Measurements from ENCODE around the gene DSP. TPM values are rescaled to one million over a fixed set of nuclear protein-coding genes. Genes with fewer than 3 reads are reported as not detected.

DSP gene
- total RNA-seq, 1 experiment from 2014 or later, result 20.1 TPM

DNA sequence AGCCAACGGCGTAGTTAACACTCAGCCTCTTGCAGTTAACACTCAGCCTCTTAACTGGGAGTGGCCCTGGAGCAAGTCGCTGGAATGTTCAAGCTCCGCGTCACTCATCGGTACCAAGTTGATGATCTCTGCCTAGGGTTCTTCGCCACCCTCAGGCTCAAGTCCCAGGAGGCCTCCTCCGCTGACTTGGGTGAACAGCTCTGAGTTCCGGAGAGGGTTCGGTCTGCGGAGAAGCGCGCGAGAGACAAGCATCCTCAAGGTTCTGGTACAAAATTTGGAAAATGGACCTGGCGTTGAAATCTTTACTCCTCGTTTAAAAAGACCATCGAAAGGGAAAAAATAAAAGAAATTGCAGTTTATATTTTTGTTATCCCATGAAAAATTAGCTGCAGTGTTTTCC is 876 bp upstream of the DSP start:
- Histone ChIP-seq H3K4me1 (ENCODE audit: control insufficient read depth, insufficient read depth, low read length) (peaks cover 4% of the 10 kb centered on the region), H3K4me3 (ENCODE audit: low read depth in 2 of 2, low read length in 2 of 2) (peak overlapping the region; percentile 50 to 51; a peak in 3 of 4 replicates), H3K27me3 (ENCODE audit: control insufficient read depth, insufficient read depth, low read length) (peaks cover 31% of the 10 kb centered on the region), H3K27ac (ENCODE audit: low read length) (no peak overlapping the region; the same call in 1 of the 2 replicates), H3K36me3 (ENCODE audit: control insufficient read depth, insufficient read depth, low read length) (peaks cover 2% of the 10 kb centered on the region; the same call in 1 of the 2 replicates), H3K9me3 (ENCODE audit: control insufficient read depth, insufficient read depth, low read depth, low read length) (no peaks in the 10 kb centered on the region)
- ATAC-seq (no peak), DNase-seq (ENCODE audit: low read depth, low spot score) (no peak)
- TSS peak; percentile 78 for BruUV-seq (replicated peaks)
- ChIA-PET POLR2A (no interaction called here), CTCF (no interaction called here)
- in situ Hi-C loops (cut with HindIII; ENCODE audit: low pct_unique_long_range_greater_than_20kb, low sequenced_read_pairs) (no loop called here), intact Hi-C loops (cut with micrococcal nuclease; ENCODE audit: unreplicated experiment) (no loop called here)
- TF ChIP-seq TCF7L2 (IDR thresholded peaks at IDR 0.05; ENCODE audit: low read depth, low read length) (no peak), REST (IDR thresholded peaks at IDR 0.05; ENCODE audit: insufficient read depth in 1 of 2, low read depth in 2 of 2, low read length in 1 of 2) (no peak), POLR2AphosphoS5 (IDR thresholded peaks at IDR 0.05; ENCODE audit: low read depth, low read length) (no peak), CTCF (IDR thresholded peaks at IDR 0.05) (no peak), SIN3A (IDR thresholded peaks at IDR 0.05; ENCODE audit: borderline replicate concordance, insufficient read depth, low read depth, low read length) (no peak)

DNA sequence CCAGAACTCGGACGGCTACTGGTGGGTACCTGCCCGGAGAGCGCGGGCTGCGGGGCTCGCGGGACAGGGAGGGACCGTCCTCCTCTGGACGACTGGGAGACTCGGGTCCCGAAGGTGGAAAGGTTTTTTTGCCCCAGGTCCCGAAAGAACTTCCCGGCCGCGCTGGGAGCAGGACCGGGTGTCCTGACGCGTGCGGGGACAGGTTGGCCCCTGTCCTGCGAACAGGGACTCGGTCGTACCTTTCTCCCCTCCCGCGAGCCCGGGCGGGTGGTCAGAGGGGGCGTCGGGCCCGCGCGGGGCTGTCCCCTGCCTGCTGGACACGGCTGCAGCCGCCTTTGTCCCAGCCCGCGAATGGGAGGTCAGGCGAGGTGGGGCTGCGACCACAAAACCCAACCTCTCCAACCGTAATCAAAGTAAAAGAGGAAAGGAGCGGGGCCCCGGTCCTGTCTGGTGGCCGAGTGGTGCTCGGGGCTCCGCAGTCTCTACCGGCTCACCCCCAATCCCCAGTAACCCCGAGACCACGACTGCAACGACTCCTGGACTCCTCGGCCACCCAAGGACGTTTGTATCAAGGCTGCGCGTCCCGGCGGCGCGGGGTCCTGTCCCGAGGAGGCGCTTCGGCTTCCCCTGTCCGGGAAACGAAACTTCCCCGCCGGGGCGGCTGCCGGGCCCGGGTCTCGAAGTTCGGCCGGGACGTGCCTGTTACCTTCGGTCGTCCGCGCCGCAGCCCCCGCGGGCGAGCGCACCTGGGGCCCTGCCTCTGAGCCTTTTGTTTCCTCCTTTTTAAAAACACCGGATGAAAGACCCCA is 798 bp downstream of the DSP start:
- in situ Hi-C loops (cut with HindIII; ENCODE audit: low pct_unique_long_range_greater_than_20kb, low sequenced_read_pairs) (no loop called here), intact Hi-C loops (cut with micrococcal nuclease; ENCODE audit: unreplicated experiment) (no loop called here)
- ATAC-seq, result peak; percentile 44
- ChIA-PET POLR2A (interaction anchor here (0.7 kb wide), 1 partner anchor 372 kb away, joined by 11 read pairs; no protein-coding TSS in a partner anchor), CTCF (no interaction called here)
- no TSS peak for BruUV-seq (replicated peaks)
- peaks cover 2% of the 10 kb centered on the region; the same call in 1 of the 2 replicates for H3K36me3 ChIP-seq (ENCODE audit: control insufficient read depth, insufficient read depth, low read length)
- H3K4me1 ChIP-seq (ENCODE audit: control insufficient read depth, insufficient read depth, low read length), result peaks cover 4% of the 10 kb centered on the region
- H3K9me3 ChIP-seq (ENCODE audit: control insufficient read depth, insufficient read depth, low read depth, low read length), result no peaks in the 10 kb centered on the region
- no peak for DNase-seq (ENCODE audit: low read depth, low spot score)
- H3K27me3 ChIP-seq (ENCODE audit: control insufficient read depth, insufficient read depth, low read length), result peaks cover 29% of the 10 kb centered on the region
- peak overlapping the region; percentile 50 to 61 for H3K4me3 ChIP-seq (ENCODE audit: low read depth in 2 of 2, low read length in 2 of 2)
- TF ChIP-seq POLR2AphosphoS5 (IDR thresholded peaks at IDR 0.05; ENCODE audit: low read depth, low read length) (no peak), CTCF (IDR thresholded peaks at IDR 0.05) (no peak), SIN3A (IDR thresholded peaks at IDR 0.05; ENCODE audit: borderline replicate concordance, insufficient read depth, low read depth, low read length) (no peak), REST (IDR thresholded peaks at IDR 0.05; ENCODE audit: insufficient read depth in 1 of 2, low read depth in 2 of 2, low read length in 1 of 2) (no peak), TCF7L2 (IDR thresholded peaks at IDR 0.05; ENCODE audit: low read depth, low read length) (no peak)
- peak overlapping the region; percentile 15; the same call in 1 of the 2 replicates for H3K27ac ChIP-seq (ENCODE audit: low read length)

All from Panc1 (cell line).